ENCODE results near the gene FGFR3. TPM values are rescaled to one million over a fixed set of nuclear protein-coding genes. Genes with fewer than 3 reads are reported as not detected.

FGFR3 gene
- polyA plus RNA-seq, 3 donors, result 1.9 to 28.9 (median 2.8) TPM

GRCh38 chr4:1795299-1796195, 2.5 kb downstream of the FGFR3 start:
- 8 to 27% (median 26%) methylated on average over 30 to 32 of the region's 32 CpGs for WGBS, 3 donors
- no peak overlapping the region for H3K27ac ChIP-seq (ENCODE audit: low read depth, low read length)

DNA sequence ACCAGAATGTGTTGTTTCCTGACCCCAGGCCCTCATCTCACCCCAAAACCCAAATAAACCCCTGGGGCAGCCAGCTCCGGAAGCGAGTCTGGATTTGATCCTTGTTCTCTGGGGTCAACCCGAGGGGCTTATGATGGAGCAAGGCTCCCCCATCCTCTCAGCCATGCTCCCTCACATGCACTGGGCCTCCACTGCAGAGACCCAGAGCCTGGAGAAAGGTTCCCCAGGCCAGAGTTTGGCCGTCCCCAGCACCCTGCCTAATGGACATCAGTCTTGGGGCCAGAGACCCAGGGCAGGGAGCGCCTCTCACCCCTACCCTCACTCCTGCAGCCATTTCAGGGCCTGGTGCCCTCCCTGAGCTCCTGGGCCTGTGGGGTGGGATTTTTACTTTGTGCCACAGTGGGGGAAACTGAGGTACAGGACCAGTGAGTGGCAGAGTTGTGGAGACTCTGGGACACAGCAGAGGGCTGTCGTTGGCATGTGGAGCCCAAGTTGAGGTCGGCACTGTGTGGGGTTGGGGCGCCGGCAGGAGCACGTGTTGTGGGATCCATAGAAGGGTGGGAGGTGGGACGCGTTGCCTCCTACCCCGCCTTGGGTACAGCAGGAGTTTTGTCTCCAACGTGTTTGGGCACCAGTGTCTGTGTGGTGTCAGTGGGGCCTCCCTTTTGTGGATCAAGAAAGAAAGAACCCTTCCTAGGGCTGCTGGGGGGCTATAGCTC, 3.6 kb downstream of the FGFR3 start:
- 82 to 95% (median 92%) methylated on average over 14 of the region's 14 CpGs for WGBS, 3 donors
- no peak overlapping the region for H3K27ac ChIP-seq (ENCODE audit: low read depth, low read length)

- no peak overlapping the region for H3K27ac ChIP-seq (ENCODE audit: low read depth, low read length)
- WGBS, 3 donors, result 69 to 88% (median 81%) methylated on average over 16 of the region's 16 CpGs
Observed at GRCh38 chr4:1797298-1797860, 4.3 kb downstream of the FGFR3 start.

- WGBS, 3 donors, result 73 to 84% (median 79%) methylated on average over 24 to 27 of the region's 27 CpGs
- no peak overlapping the region for H3K27ac ChIP-seq (ENCODE audit: low read depth, low read length)
Observed at GRCh38 chr4:1797861-1798579, 4.9 kb downstream of the FGFR3 start.

- no peak overlapping the region for H3K27ac ChIP-seq (ENCODE audit: low read depth, low read length)
- WGBS, 3 donors, result 81 to 90% (median 85%) methylated on average over 30 of the region's 30 CpGs
Observed at GRCh38 chr4:1798580-1799386, 5.7 kb downstream of the FGFR3 start.

- H3K27ac ChIP-seq (ENCODE audit: low read depth, low read length), result no peak overlapping the region
Observed at GRCh38 chr4:1799387-1800375, 6.6 kb downstream of the FGFR3 start.

GRCh38 chr4:1800805-1801204, 7.7 kb downstream of the FGFR3 start:
- no peak overlapping the region for H3K27ac ChIP-seq (ENCODE audit: low read depth, low read length)
- 77 to 91% (median 88%) methylated on average over 9 to 10 of the region's 10 CpGs for WGBS, 3 donors

More at GRCh38 chr4:1799387-1800375, 6.6 kb downstream of the FGFR3 start:
- 88 to 94% (median 92%) methylated on average over 39 to 41 of the region's 41 CpGs for WGBS, 3 donors

- no peak overlapping the region for H3K27ac ChIP-seq (ENCODE audit: low read depth, low read length)
- 93 to 96% (median 93%) methylated on average over 48 to 56 of the region's 56 CpGs for WGBS, 3 donors
Observed at GRCh38 chr4:1801286-1801958, 8.3 kb downstream of the FGFR3 start.

DNA sequence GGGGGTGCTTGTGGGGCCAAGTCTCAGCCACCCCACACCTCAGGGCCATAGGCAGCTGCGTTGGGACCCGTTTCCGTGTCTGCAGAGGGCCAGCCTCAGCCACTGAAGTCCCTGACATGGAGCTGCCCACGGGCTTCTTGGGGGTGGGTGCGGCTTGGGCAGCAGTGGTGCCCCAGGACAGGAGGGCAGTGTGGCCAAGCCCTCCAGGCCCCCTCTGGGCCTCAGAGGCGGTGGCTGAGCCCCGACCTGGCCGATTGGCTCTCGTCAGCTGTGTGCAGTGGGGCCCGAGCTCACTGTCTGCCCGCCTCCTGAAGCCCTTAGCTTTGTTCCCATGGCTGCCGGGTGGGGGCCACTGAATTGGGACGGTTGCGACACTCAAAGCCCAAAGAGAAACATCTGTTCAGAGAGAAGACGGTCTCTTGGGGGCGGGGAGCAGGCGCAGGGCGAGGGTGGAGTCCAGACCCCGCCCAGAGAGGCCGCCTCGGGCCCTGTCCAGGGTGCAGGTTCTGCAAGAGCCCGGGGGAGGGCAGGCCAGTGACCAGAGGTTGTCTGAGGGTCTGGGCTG, 9.1 kb downstream of the FGFR3 start:
- WGBS, 3 donors, result 58 to 88% (median 64%) methylated on average over 21 to 22 of the region's 22 CpGs

DNA sequence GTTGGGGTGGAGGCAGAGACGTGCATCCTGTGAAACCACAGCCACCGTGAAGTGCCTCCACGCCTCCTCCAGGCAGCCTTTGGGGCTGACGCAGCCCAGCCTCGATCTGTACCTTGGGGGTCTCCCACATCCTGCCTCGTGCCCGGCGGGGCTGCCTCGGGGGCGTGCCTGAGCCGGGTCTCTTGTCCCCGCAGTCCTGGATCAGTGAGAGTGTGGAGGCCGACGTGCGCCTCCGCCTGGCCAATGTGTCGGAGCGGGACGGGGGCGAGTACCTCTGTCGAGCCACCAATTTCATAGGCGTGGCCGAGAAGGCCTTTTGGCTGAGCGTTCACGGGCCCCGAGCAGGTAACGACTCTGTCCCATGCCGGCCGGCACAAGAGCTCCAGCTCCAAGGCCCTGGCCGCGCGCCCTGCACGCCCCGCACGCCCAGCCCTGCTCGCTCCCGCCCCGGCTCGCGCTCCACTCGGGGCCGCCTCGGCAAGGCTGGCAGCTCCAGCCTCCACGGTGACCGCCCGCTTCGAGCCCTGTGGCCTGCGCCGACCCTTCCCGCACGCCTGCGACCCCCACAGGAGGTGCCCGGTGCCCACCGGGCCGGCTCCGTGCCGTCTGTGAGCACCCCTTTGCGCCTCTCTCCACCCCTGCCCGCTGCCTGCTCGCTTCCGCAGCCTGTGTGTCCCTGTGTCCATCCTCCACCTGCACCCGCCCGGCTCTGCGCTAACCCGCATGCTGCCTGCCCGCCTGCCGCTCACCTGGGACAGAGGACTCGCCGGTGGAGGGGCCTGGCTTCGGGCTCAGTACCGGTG, 9.8 kb downstream of the FGFR3 start:
- 90 to 93% (median 92%) methylated on average over 59 to 71 of the region's 71 CpGs for WGBS, 3 donors

More for the DNA sequence above, 9.1 kb downstream of the FGFR3 start:
- no peak overlapping the region for H3K27ac ChIP-seq (ENCODE audit: low read depth, low read length)

DNA sequence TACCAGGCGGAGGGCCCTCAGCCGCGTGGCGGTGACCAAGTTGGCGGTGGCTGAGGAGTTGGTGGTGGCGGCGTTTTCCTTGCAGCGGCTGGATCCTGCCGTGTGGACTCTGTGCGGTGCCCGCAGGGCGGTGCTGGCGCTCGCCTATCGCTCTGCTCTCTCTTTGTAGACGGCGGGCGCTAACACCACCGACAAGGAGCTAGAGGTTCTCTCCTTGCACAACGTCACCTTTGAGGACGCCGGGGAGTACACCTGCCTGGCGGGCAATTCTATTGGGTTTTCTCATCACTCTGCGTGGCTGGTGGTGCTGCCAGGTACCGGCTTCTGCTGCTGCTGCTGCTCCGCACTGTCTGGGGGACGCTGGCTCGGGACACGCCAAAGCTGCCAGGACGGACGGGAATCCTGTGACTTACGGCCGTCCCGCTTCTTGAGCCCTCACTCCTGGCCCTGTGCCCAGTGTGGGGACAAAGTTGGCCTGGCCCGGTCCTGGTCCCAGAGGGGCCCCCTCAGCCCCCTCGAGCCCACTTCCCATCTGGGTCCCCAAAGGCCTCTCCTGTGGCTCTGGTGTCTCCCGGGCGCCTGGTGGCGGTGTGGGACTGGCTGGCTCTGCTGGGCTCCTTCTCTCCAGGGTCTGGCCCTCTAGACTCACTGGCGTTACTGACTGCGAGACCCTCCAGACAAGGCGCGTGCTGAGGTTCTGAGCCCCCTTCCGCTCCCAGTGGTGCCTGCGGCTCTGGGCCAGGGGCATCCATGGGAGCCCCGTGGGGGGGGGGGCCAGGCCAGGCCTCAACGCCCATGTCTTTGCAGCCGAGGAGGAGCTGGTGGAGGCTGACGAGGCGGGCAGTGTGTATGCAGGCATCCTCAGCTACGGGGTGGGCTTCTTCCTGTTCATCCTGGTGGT, 10.7 kb downstream of the FGFR3 start:
- no peak overlapping the region for H3K27ac ChIP-seq (ENCODE audit: low read depth, low read length)
- WGBS, 3 donors, result 93 to 95% (median 94%) methylated on average over 45 to 51 of the region's 51 CpGs

More for the DNA sequence above, 9.8 kb downstream of the FGFR3 start:
- H3K27ac ChIP-seq (ENCODE audit: low read depth, low read length), result no peak overlapping the region

DNA sequence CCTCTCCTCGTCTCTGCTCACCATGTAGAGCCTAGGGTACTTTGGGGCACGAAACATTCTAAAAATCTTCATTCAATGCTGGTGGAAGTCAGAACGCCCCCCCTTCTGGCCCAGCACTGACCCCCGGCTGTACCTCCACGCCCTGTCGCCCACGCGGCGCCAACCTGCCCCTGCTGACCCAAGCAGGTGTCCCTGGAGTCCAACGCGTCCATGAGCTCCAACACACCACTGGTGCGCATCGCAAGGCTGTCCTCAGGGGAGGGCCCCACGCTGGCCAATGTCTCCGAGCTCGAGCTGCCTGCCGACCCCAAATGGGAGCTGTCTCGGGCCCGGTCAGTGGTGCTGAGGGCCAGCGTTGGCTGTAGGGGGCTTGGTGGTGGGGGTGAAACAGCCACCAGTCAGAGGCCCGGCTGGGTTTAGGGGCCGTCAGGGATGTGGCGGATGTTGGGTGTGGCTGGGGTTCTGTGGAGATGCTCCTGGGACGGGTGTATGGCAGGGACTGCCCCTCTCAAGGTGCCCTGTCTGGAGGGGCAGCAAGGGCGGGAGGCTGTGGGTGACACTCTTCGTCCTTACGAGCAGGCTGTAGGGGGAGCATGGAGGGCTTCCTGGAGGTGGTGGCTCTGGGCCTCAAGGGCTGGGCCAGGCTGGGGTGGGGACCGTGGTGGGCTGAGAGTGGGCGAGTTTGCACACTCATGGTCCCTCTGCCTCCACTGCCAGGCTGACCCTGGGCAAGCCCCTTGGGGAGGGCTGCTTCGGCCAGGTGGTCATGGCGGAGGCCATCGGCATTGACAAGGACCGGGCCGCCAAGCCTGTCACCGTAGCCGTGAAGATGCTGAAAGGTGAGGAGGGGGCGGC, 11.8 kb downstream of the FGFR3 start:
- WGBS, 3 donors, result 90 to 92% (median 92%) methylated on average over 31 to 37 of the region's 37 CpGs
- no peak overlapping the region for H3K27ac ChIP-seq (ENCODE audit: low read depth, low read length)

DNA sequence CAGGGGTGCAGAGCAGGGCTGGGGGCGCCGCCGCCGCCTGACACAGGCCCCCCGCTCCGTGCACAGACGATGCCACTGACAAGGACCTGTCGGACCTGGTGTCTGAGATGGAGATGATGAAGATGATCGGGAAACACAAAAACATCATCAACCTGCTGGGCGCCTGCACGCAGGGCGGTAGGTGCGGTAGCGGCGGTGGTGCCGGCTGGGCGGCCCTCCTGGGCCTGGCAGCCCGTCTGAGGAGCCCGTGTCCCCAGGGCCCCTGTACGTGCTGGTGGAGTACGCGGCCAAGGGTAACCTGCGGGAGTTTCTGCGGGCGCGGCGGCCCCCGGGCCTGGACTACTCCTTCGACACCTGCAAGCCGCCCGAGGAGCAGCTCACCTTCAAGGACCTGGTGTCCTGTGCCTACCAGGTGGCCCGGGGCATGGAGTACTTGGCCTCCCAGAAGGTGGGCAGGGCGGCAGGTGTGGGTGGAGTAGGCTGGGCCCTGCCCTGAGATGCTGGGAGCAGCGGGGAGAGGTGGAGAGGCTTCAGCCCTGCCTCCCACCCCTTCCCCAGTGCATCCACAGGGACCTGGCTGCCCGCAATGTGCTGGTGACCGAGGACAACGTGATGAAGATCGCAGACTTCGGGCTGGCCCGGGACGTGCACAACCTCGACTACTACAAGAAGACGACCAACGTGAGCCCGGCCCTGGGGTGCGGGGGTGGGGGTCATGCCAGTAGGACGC, 12.6 kb downstream of the FGFR3 start:
- H3K27ac ChIP-seq (ENCODE audit: low read depth, low read length), result no peak overlapping the region
- 86 to 91% (median 90%) methylated on average over 43 to 47 of the region's 47 CpGs for WGBS, 3 donors
